Hepatocyte (in vitro differentiated cells): ENCODE results near the gene DAAM1.

Source experiments
- CTCF ChIP-seq: fragments of 200-600 bp; sonication (generic); IDR thresholded peaks from 2 replicates; pipeline ENCODE4 v1.5.1; 2016; ENCODE audit warnings: antibody characterized with exemption, mild to moderate bottlenecking; ENCODE audit not compliant: poor library complexity
- EZH2 ChIP-seq: fragments of 200-600 bp; sonication (generic); IDR thresholded peaks from 2 replicates; pipeline ENCODE4 v1.6.1; 2016; ENCODE audit warnings: antibody characterized with exemption, mild to moderate bottlenecking, borderline replicate concordance

GRCh38 chr14:59200195-59200594, 11.7 kb downstream of the DAAM1 start:
- no peak for TF ChIP-seq CTCF
- TF ChIP-seq EZH2 = no peak
